ENCODE results near the gene NCAPG.

NCAPG gene

GRCh38 chr4:17877661-17878060, 66.9 kb downstream of the NCAPG start:
- no peak for DNase-seq

GRCh38 chr4:17884063-17884462, 73.3 kb downstream of the NCAPG start:
- peak; percentile 34 for DNase-seq

GRCh38 chr4:17884511-17884910, 73.7 kb downstream of the NCAPG start:
- DNase-seq, result no peak

GRCh38 chr4:17889692-17890091, 78.9 kb downstream of the NCAPG start:
- no peak for DNase-seq

- DNase-seq, result no peak
Observed at GRCh38 chr4:17894421-17894820, 83.6 kb downstream of the NCAPG start.

Data from fibroblast of skin of abdomen (primary cell).